ENCODE measurements around the gene CCDC78.

Gene CCDC78

GRCh38 chr16:766008-766819, 40.0 kb upstream of the CCDC78 start:
- H3K27ac ChIP-seq (ENCODE audit: low read length) = no peak overlapping the region
- H3K4me1 ChIP-seq (ENCODE audit: control insufficient read depth, low read depth, low read length) = no peaks in the 10 kb centered on the region
- H3K4me3 ChIP-seq (ENCODE audit: low read length) = no peak overlapping the region
- no peaks in the 10 kb centered on the region for H3K36me3 ChIP-seq (ENCODE audit: control insufficient read depth, low read depth, low read length)
- no peak overlapping the region for H3K9ac ChIP-seq (ENCODE audit: low read length)
- H3K9me3 ChIP-seq (ENCODE audit: control insufficient read depth, low read depth, low read length) = no peaks in the 10 kb centered on the region
- H3K27me3 ChIP-seq (ENCODE audit: control insufficient read depth, insufficient read depth, low read length) = no peaks in the 10 kb centered on the region

GRCh38 chr16:765488-765865, 39.2 kb upstream of the CCDC78 start:
- H3K27ac ChIP-seq (ENCODE audit: low read length) = no peak overlapping the region
- no peaks in the 10 kb centered on the region for H3K36me3 ChIP-seq (ENCODE audit: control insufficient read depth, low read depth, low read length)
- H3K9me3 ChIP-seq (ENCODE audit: control insufficient read depth, low read depth, low read length) = no peaks in the 10 kb centered on the region
- H3K4me1 ChIP-seq (ENCODE audit: control insufficient read depth, low read depth, low read length) = no peaks in the 10 kb centered on the region
- no peak overlapping the region for H3K4me3 ChIP-seq (ENCODE audit: low read length)
- no peak overlapping the region for H3K9ac ChIP-seq (ENCODE audit: low read length)
- H3K27me3 ChIP-seq (ENCODE audit: control insufficient read depth, insufficient read depth, low read length) = no peaks in the 10 kb centered on the region

- Histone ChIP-seq H3K27ac (ENCODE audit: low read length) (no peak overlapping the region), H3K4me1 (ENCODE audit: control insufficient read depth, low read depth, low read length) (no peaks in the 10 kb centered on the region), H3K9ac (ENCODE audit: low read length) (no peak overlapping the region), H3K9me3 (ENCODE audit: control insufficient read depth, low read depth, low read length) (no peaks in the 10 kb centered on the region), H3K4me3 (ENCODE audit: low read length) (no peak overlapping the region), H3K27me3 (ENCODE audit: control insufficient read depth, insufficient read depth, low read length) (no peaks in the 10 kb centered on the region), H3K36me3 (ENCODE audit: control insufficient read depth, low read depth, low read length) (no peaks in the 10 kb centered on the region)
Measured at GRCh38 chr16:764848-765487, 38.7 kb upstream of the CCDC78 start.

- no peak overlapping the region for H3K27ac ChIP-seq (ENCODE audit: low read length)
- no peaks in the 10 kb centered on the region for H3K27me3 ChIP-seq (ENCODE audit: control insufficient read depth, insufficient read depth, low read length)
- H3K36me3 ChIP-seq (ENCODE audit: control insufficient read depth, low read depth, low read length) = no peaks in the 10 kb centered on the region
- H3K9ac ChIP-seq (ENCODE audit: low read length) = no peak overlapping the region
- no peaks in the 10 kb centered on the region for H3K9me3 ChIP-seq (ENCODE audit: control insufficient read depth, low read depth, low read length)
- no peaks in the 10 kb centered on the region for H3K4me1 ChIP-seq (ENCODE audit: control insufficient read depth, low read depth, low read length)
- no peak overlapping the region for H3K4me3 ChIP-seq (ENCODE audit: low read length)
Measured at GRCh38 chr16:764184-764750, 38.0 kb upstream of the CCDC78 start.

- Histone ChIP-seq H3K9ac (ENCODE audit: low read length) (no peak overlapping the region), H3K27me3 (ENCODE audit: control insufficient read depth, insufficient read depth, low read length) (no peaks in the 10 kb centered on the region), H3K4me3 (ENCODE audit: low read length) (no peak overlapping the region), H3K4me1 (ENCODE audit: control insufficient read depth, low read depth, low read length) (no peaks in the 10 kb centered on the region), H3K27ac (ENCODE audit: low read length) (no peak overlapping the region), H3K9me3 (ENCODE audit: control insufficient read depth, low read depth, low read length) (no peaks in the 10 kb centered on the region), H3K36me3 (ENCODE audit: control insufficient read depth, low read depth, low read length) (no peaks in the 10 kb centered on the region)
Measured at GRCh38 chr16:763369-764183, 37.3 kb upstream of the CCDC78 start.

- Histone ChIP-seq H3K9me3 (ENCODE audit: control insufficient read depth, low read depth, low read length) (no peaks in the 10 kb centered on the region), H3K4me1 (ENCODE audit: control insufficient read depth, low read depth, low read length) (no peaks in the 10 kb centered on the region), H3K36me3 (ENCODE audit: control insufficient read depth, low read depth, low read length) (no peaks in the 10 kb centered on the region), H3K27me3 (ENCODE audit: control insufficient read depth, insufficient read depth, low read length) (no peaks in the 10 kb centered on the region), H3K4me3 (ENCODE audit: low read length) (no peak overlapping the region), H3K9ac (ENCODE audit: low read length) (no peak overlapping the region), H3K27ac (ENCODE audit: low read length) (no peak overlapping the region)
Measured at GRCh38 chr16:762595-763268, 36.5 kb upstream of the CCDC78 start.

GRCh38 chr16:761625-762513, 35.6 kb upstream of the CCDC78 start:
- no peaks in the 10 kb centered on the region for H3K9me3 ChIP-seq (ENCODE audit: control insufficient read depth, low read depth, low read length)
- no peaks in the 10 kb centered on the region for H3K36me3 ChIP-seq (ENCODE audit: control insufficient read depth, low read depth, low read length)
- no peaks in the 10 kb centered on the region for H3K4me1 ChIP-seq (ENCODE audit: control insufficient read depth, low read depth, low read length)
- no peaks in the 10 kb centered on the region for H3K27me3 ChIP-seq (ENCODE audit: control insufficient read depth, insufficient read depth, low read length)
- no peak overlapping the region for H3K4me3 ChIP-seq (ENCODE audit: low read length)
- no peak overlapping the region for H3K9ac ChIP-seq (ENCODE audit: low read length)
- no peak overlapping the region for H3K27ac ChIP-seq (ENCODE audit: low read length)

- no peak within 1 kb of the TSS for H3K4me3 ChIP-seq (ENCODE audit: low read length)
- H3K36me3 ChIP-seq (ENCODE audit: control insufficient read depth, low read depth, low read length) = no peaks in the 10 kb centered on the region
- H3K9ac ChIP-seq (ENCODE audit: low read length) = no peak within 1 kb of the TSS
- H3K27me3 ChIP-seq (ENCODE audit: control insufficient read depth, insufficient read depth, low read length) = no peaks in the 10 kb centered on the region
- H3K4me1 ChIP-seq (ENCODE audit: control insufficient read depth, low read depth, low read length) = no peaks in the 10 kb centered on the region
- no peak within 1 kb of the TSS for H3K27ac ChIP-seq (ENCODE audit: low read length)
- no peaks in the 10 kb centered on the region for H3K9me3 ChIP-seq (ENCODE audit: control insufficient read depth, low read depth, low read length)
Measured at GRCh38 chr16:760545-761343, 34.5 kb upstream of the CCDC78 start, which contains the start of gene MSLN. Gene MSLN (plus strand): TSS chr16:760734. CDS start chr16:762681, 1,947 bp downstream.

GRCh38 chr16:760065-760464, 33.8 kb upstream of the CCDC78 start:
- H3K27me3 ChIP-seq (ENCODE audit: control insufficient read depth, insufficient read depth, low read length) = no peaks in the 10 kb centered on the region
- H3K36me3 ChIP-seq (ENCODE audit: control insufficient read depth, low read depth, low read length) = no peaks in the 10 kb centered on the region
- H3K4me3 ChIP-seq (ENCODE audit: low read length) = no peak overlapping the region
- no peaks in the 10 kb centered on the region for H3K4me1 ChIP-seq (ENCODE audit: control insufficient read depth, low read depth, low read length)
- H3K27ac ChIP-seq (ENCODE audit: low read length) = no peak overlapping the region
- no peak overlapping the region for H3K9ac ChIP-seq (ENCODE audit: low read length)
- H3K9me3 ChIP-seq (ENCODE audit: control insufficient read depth, low read depth, low read length) = no peaks in the 10 kb centered on the region
